ENCODE results near the gene LRMDA. TPM values are rescaled to one million over a fixed set of nuclear protein-coding genes. Genes with fewer than 3 reads are reported as not detected.

LRMDA gene
- total RNA-seq, 2 donors from 2014 or later: 9.6 to 12.6 TPM

- Histone ChIP-seq H3K27ac (no peak overlapping the region), H3K4me1 (replicated peaks) (no peaks in the 10 kb centered on the region), H3K9me3 (no peaks in the 10 kb centered on the region), H3K4me3 (no peak overlapping the region), H3K27me3 (replicated peaks; ENCODE audit: insufficient read depth) (no peaks in the 10 kb centered on the region), H3K36me3 (no peaks in the 10 kb centered on the region)
- no peak for DNase-seq (ENCODE audit: low spot score)
- TF ChIP-seq POLR2AphosphoS5 (IDR thresholded peaks at IDR 0.05) (no peak), CTCF (IDR thresholded peaks at IDR 0.05) (no peak), POLR2A (IDR thresholded peaks at IDR 0.05) (no peak)
- 82% methylated on average over 5 of the region's 5 CpGs for WGBS
- intact Hi-C loops (cut with DNase I): no loop called here
These were observed 113.7 kb downstream of the LRMDA start for GRCh38 chr10:75544993-75545706.

GRCh38 chr10:75546004-75546403, 114.6 kb downstream of the LRMDA start:
- Histone ChIP-seq H3K36me3 (no peaks in the 10 kb centered on the region), H3K9me3 (no peaks in the 10 kb centered on the region), H3K4me1 (replicated peaks) (no peaks in the 10 kb centered on the region), H3K27ac (no peak overlapping the region), H3K27me3 (replicated peaks; ENCODE audit: insufficient read depth) (no peaks in the 10 kb centered on the region), H3K4me3 (no peak overlapping the region)
- no peak for TF ChIP-seq POLR2A (IDR thresholded peaks at IDR 0.05)
- no peak for TF ChIP-seq CTCF (IDR thresholded peaks at IDR 0.05)
- no peak for TF ChIP-seq POLR2AphosphoS5 (IDR thresholded peaks at IDR 0.05)
- DNase-seq (ENCODE audit: low spot score): no peak
- intact Hi-C loops (cut with DNase I): no loop called here

GRCh38 chr10:75547391-75548298, 116.2 kb downstream of the LRMDA start:
- H3K4me1 ChIP-seq (replicated peaks): no peaks in the 10 kb centered on the region
- H3K9me3 ChIP-seq: no peaks in the 10 kb centered on the region
- 81% methylated on average over 7 of the region's 7 CpGs for WGBS
- H3K4me3 ChIP-seq: no peak overlapping the region
- no peaks in the 10 kb centered on the region for H3K27me3 ChIP-seq (replicated peaks; ENCODE audit: insufficient read depth)
- no peaks in the 10 kb centered on the region for H3K36me3 ChIP-seq
- no peak for DNase-seq (ENCODE audit: low spot score)
- TF ChIP-seq POLR2A (IDR thresholded peaks at IDR 0.05): no peak
- TF ChIP-seq CTCF (IDR thresholded peaks at IDR 0.05): no peak
- no peak for TF ChIP-seq POLR2AphosphoS5 (IDR thresholded peaks at IDR 0.05)
- no peak overlapping the region for H3K27ac ChIP-seq
- intact Hi-C loops (cut with DNase I): no loop called here

GRCh38 chr10:75548356-75548755, 116.9 kb downstream of the LRMDA start:
- DNase-seq (ENCODE audit: low spot score): no peak
- 89% methylated on average over 1 of the region's 1 CpG for WGBS
- H3K27ac ChIP-seq: no peak overlapping the region
- H3K9me3 ChIP-seq: no peaks in the 10 kb centered on the region
- intact Hi-C loops (cut with DNase I): no loop called here
- no peaks in the 10 kb centered on the region for H3K4me1 ChIP-seq (replicated peaks)
- H3K4me3 ChIP-seq: no peak overlapping the region
- TF ChIP-seq POLR2A (IDR thresholded peaks at IDR 0.05) (no peak), CTCF (IDR thresholded peaks at IDR 0.05) (no peak), POLR2AphosphoS5 (IDR thresholded peaks at IDR 0.05) (no peak)
- H3K27me3 ChIP-seq (replicated peaks; ENCODE audit: insufficient read depth): no peaks in the 10 kb centered on the region
- H3K36me3 ChIP-seq: no peaks in the 10 kb centered on the region
